WTC11 (cell line): Measurements from ENCODE around the gene GPRC5C. TPM values are rescaled to one million over a fixed set of nuclear protein-coding genes. Genes with fewer than 3 reads are reported as not detected.

Source experiments
- ATAC-seq: fragments of 200-7000 bp; cut with Tn5 transposase; 2 replicates; pipeline ENCODE4 v1.10.0; 2021; ENCODE audit warnings: mild to moderate bottlenecking, moderate library complexity
- CTCF ChIA-PET: fragments of 300-600 bp; sonication (Branson Sonifier 250); formaldehyde crosslinking; loops from one replicate; lab custom pipeline; 2021; ENCODE audit warnings: antibody characterized with exemption; lab: Charles Lee
- POLR2A ChIA-PET: fragments of 350-600 bp; sonication (Branson Sonifier 250); formaldehyde crosslinking; loops from one replicate; lab custom pipeline; 2021; ENCODE audit warnings: antibody characterized with exemption; lab: Charles Lee
- DNase-seq: peaks from one replicate; pipeline ENCODE4 v3.0.0; 2021; ENCODE audit warnings: low spot score
- H3K27ac Mint-ChIP-seq: 2 replicates; pipeline ENCODE4 v1.8.0; 2021; ENCODE audit warnings: mixed read lengths
- H3K27me3 Mint-ChIP-seq: 2 replicates; pipeline ENCODE4 v1.8.0; 2021; ENCODE audit warnings: low read depth, mild to moderate bottlenecking, moderate library complexity, mixed read lengths
- H3K36me3 Mint-ChIP-seq: 2 replicates; pipeline ENCODE4 v1.8.0; 2021; ENCODE audit warnings: mixed read lengths
- H3K4me1 Mint-ChIP-seq: 2 replicates; pipeline ENCODE4 v1.8.0; 2022; ENCODE audit warnings: mixed read lengths
- H3K4me3 Mint-ChIP-seq: 2 replicates; pipeline ENCODE4 v1.8.0; 2021; ENCODE audit warnings: mild to moderate bottlenecking, moderate library complexity, mixed read lengths
- H3K9me3 Mint-ChIP-seq: 2 replicates; pipeline ENCODE4 v1.8.0; 2021; ENCODE audit warnings: mixed read lengths
- ERG ChIP-seq: fragments of 250-450 bp; sonication (Bioruptor Pico); IDR thresholded peaks from 2 replicates; pipeline ENCODE4 v1.8.0; 2021; ENCODE audit warnings: mild to moderate bottlenecking
- FOXJ3 ChIP-seq: sonication (generic); formaldehyde crosslinking; IDR thresholded peaks from 2 replicates; pipeline ENCODE4 v1.9.0; 2021; ENCODE audit warnings: missing genetic modification reagents, mild to moderate bottlenecking, borderline replicate concordance
- IRF1 ChIP-seq: sonication (generic); formaldehyde crosslinking; IDR thresholded peaks from 2 replicates; pipeline ENCODE4 v1.8.0; 2023; ENCODE audit warnings: missing genetic modification reagents
- PRDM15 ChIP-seq: sonication (generic); formaldehyde crosslinking; IDR thresholded peaks from 2 replicates; pipeline ENCODE4 v1.8.0; 2022; ENCODE audit warnings: missing genetic modification reagents
- PRRX2 ChIP-seq: fragments of 250-450 bp; sonication (Bioruptor Pico); IDR thresholded peaks from 2 replicates; pipeline ENCODE4 v1.8.0; 2021; ENCODE audit warnings: mild to moderate bottlenecking
- SMAD4 ChIP-seq: sonication (generic); formaldehyde crosslinking; IDR thresholded peaks from 2 replicates; pipeline ENCODE4 v1.8.0; 2022; ENCODE audit warnings: mild to moderate bottlenecking, missing genetic modification reagents
- STAT6 ChIP-seq: sonication (generic); formaldehyde crosslinking; conservative IDR thresholded peaks from 2 replicates; pipeline ENCODE4 v1.8.1; 2023; ENCODE audit warnings: mild to moderate bottlenecking, low read depth, missing genetic modification reagents, moderate library complexity
- ZNF219 ChIP-seq: sonication (generic); formaldehyde crosslinking; IDR thresholded peaks from 2 replicates; pipeline ENCODE4 v1.8.0; 2023; ENCODE audit warnings: missing genetic modification reagents, mild to moderate bottlenecking, borderline replicate concordance
- ZNF532 ChIP-seq: fragments of 250-450 bp; sonication (Bioruptor Pico); IDR thresholded peaks from 2 replicates; pipeline ENCODE4 v1.9.0; 2021; ENCODE audit warnings: mild to moderate bottlenecking, borderline replicate concordance
- total RNA-seq: library from RNA; stranded (reverse); gene quantifications from 3 replicates; pipeline ENCODE4 v1.2.3, GENCODE V29; 2021

GPRC5C gene
- total RNA-seq, 1 experiment from 2014 or later: 19.6 TPM

- no peak for TF ChIP-seq ERG (CRISPR knock-in tag)
- TF ChIP-seq SMAD4 (CRISPR knock-in tag): no peak
- TF ChIP-seq ZNF532: no peak
- TF ChIP-seq IRF1 (CRISPR knock-in tag): no peak
Measured at GRCh38 chr17:74451557-74451956, 19.7 kb downstream of the GPRC5C start (continued).

- Mint-ChIP-seq H3K27ac (no peak overlapping the region), H3K27me3 (peaks cover 25% of the 10 kb centered on the region), H3K36me3 (no peaks in the 10 kb centered on the region), H3K4me3 (peak overlapping the region; percentile 65), H3K4me1 (peaks cover 38% of the 10 kb centered on the region), H3K9me3 (no peaks in the 10 kb centered on the region)
- ChIA-PET POLR2A (interaction anchor here (0.5 to 0.8 kb wide), 3 partner anchors 20 to 46 kb away, joined by 3 read pairs; no protein-coding TSS in a partner anchor), CTCF (interaction anchor here (0.8 to 9.1 kb wide), 5 partner anchors 16 to 151 kb away, joined by 3 to 151 read pairs (median 19); partner anchors contain the start of genes BTBD17 and CD300H)
- ATAC-seq (no peak; the same call in 1 of the 2 replicates), DNase-seq (no peak)
- TF ChIP-seq PRDM15 (CRISPR knock-in tag): peak; percentile 82
- TF ChIP-seq STAT6 (CRISPR knock-in tag): no peak
- TF ChIP-seq FOXJ3 (CRISPR knock-in tag): no peak
- TF ChIP-seq ZNF219: no peak
- no peak for TF ChIP-seq PRRX2 (CRISPR knock-in tag)
Measured at GRCh38 chr17:74452033-74452840, 20.3 kb downstream of the GPRC5C start.
